Measurements from ENCODE around the gene MTMR1. TPM values are rescaled to one million over a fixed set of nuclear protein-coding genes. Genes with fewer than 3 reads are reported as not detected.

MTMR1 gene
- total and polyA plus RNA-seq, 9 of the 15 experiments (the other 6 are each of a cell fraction or from before 2014, with no cell fraction given), result 0.96 to 35.4 (median 22.4) TPM

- ATAC-seq, result no peak
- FAIRE-seq, result no peak
- BruUV-seq (replicated peaks), result no TSS peak
- H3K4me3 ChIP-seq, result no peak overlapping the region
- H4K20me1 ChIP-seq (replicated peaks; ENCODE audit: control insufficient read depth, insufficient read depth, low read length), result peaks cover 4% of the 10 kb centered on the region; the same call in 1 of the 2 replicates
- H3K4me1 ChIP-seq (replicated peaks in 1 of 2; ENCODE audit: control insufficient read depth in 2 of 2, insufficient read depth in 2 of 2, low read length in 2 of 2), result peaks cover 11 to 17% of the 10 kb centered on the region in 2 experiments; a peak in 4 of 5 replicates
- H3K4me2 ChIP-seq (ENCODE audit: insufficient read depth, low read length), result no peak overlapping the region
- no peaks in the 10 kb centered on the region for H3K27me3 ChIP-seq (ENCODE audit: control insufficient read depth in 2 of 2, insufficient read depth in 2 of 2, low read length in 2 of 2)
- H3K79me2 ChIP-seq (ENCODE audit: control insufficient read depth, insufficient read depth, low read length), result peaks cover 48% of the 10 kb centered on the region
- intact Hi-C loops (cut with micrococcal nuclease) (loop anchor here (10.0 kb wide), 1 partner anchor 812 kb away; the partner anchor contains the start of gene MAGEA8), in situ Hi-C loops (cut with MboI) (no loop called here)
- H3K9me1 ChIP-seq (ENCODE audit: control insufficient read depth, insufficient read depth, low read length), result no peaks in the 10 kb centered on the region
- no peak overlapping the region for H2AFZ ChIP-seq (ENCODE audit: low read depth, low read length)
- no peak overlapping the region for H3K9ac ChIP-seq (ENCODE audit: insufficient read depth in 1 of 2, low read depth in 2 of 2, low read length in 2 of 2)
- peaks cover 33% of the 10 kb centered on the region for H3K36me3 ChIP-seq (ENCODE audit: control insufficient read depth, insufficient read depth, low read length)
- H3K27ac ChIP-seq (ENCODE audit: extremely low read depth, low read depth, low read length), result no peak overlapping the region
- TF ChIP-seq AFF4 (CRISPR knock-in tag; IDR thresholded peaks at IDR 0.05) (no peak), FOXM1 (IDR thresholded peaks at IDR 0.05; ENCODE audit: low read depth) (no peak), FOXM1 (CRISPR knock-in tag; IDR thresholded peaks at IDR 0.05; ENCODE audit: low read depth) (no peak), NONO (IDR thresholded peaks at IDR 0.05; ENCODE audit: low read depth in 2 of 2, low read length in 1 of 2) (no peak), HNRNPUL1 (IDR thresholded peaks at IDR 0.05; ENCODE audit: low read length) (no peak), CBFA2T3 (IDR thresholded peaks at IDR 0.05) (no peak), GATA2 (CRISPR knock-in tag; IDR thresholded peaks at IDR 0.05) (no peak), MBD2 (IDR thresholded peaks at IDR 0.05; ENCODE audit: borderline replicate concordance, low read depth) (no peak), GABPA (tag; conservative IDR thresholded peaks at IDR 0.05; ENCODE audit: low read depth) (no peak), FUS (optimal IDR thresholded peaks at IDR 0.05; ENCODE audit: low read depth, low read length) (no peak), FOSL1 (tag; conservative IDR thresholded peaks at IDR 0.05) (no peak), TFAP4 (CRISPR knock-in tag; IDR thresholded peaks at IDR 0.05; ENCODE audit: borderline replicate concordance) (no peak)
- TF ChIP-seq, protein P1, sequence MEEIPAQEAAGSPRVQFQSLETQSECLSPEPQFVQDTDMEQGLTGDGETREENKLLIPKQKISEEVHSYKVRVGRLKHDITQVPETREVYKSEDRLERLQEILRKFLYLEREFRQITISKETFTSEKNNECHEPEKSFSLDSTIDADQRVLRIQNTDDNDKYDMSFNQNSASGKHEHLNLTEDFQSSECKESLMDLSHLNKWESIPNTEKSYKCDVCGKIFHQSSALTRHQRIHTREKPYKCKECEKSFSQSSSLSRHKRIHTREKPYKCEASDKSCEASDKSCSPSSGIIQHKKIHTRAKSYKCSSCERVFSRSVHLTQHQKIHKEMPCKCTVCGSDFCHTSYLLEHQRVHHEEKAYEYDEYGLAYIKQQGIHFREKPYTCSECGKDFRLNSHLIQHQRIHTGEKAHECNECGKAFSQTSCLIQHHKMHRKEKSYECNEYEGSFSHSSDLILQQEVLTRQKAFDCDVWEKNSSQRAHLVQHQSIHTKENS (CRISPR knock-in tag; IDR thresholded peaks at IDR 0.05), result no peak
- TF ChIP-seq, protein P2, sequence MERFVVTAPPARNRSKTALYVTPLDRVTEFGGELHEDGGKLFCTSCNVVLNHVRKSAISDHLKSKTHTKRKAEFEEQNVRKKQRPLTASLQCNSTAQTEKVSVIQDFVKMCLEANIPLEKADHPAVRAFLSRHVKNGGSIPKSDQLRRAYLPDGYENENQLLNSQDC (CRISPR knock-in tag; IDR thresholded peaks at IDR 0.05), result no peak
- 47% methylated on average over 3 of the region's 4 CpGs for WGBS (ENCODE audit: insufficient coverage, low coverage, missing lambda C conversion rate)
- no peak for DNase-seq (ENCODE audit: extremely low read depth in 1 of 4, low spot score in 3 of 4)
- CTCF ChIA-PET (ENCODE audit: low intra/inter-chr PET ratio), result no interaction called here
- H3K9me3 ChIP-seq (replicated peaks; ENCODE audit: control insufficient read depth, insufficient read depth, low read depth, low read length), result no peaks in the 10 kb centered on the region
- POLR2A ChIA-PET, result no interaction called here
Observed at GRCh38 chrX:150696866-150697265, 3.7 kb downstream of the MTMR1 start.
